ENCODE results near the gene IL10RA.
"Not testable (repeated sequence)": the region's sequence is repeated elsewhere in the genome, so short reads cannot be mapped to it uniquely, and the experiment has no call there.

IL10RA gene

GRCh38 chr11:117962826-117963225 lies 23.4 kb upstream of the IL10RA start:
- FAIRE-seq = no peak

DNA sequence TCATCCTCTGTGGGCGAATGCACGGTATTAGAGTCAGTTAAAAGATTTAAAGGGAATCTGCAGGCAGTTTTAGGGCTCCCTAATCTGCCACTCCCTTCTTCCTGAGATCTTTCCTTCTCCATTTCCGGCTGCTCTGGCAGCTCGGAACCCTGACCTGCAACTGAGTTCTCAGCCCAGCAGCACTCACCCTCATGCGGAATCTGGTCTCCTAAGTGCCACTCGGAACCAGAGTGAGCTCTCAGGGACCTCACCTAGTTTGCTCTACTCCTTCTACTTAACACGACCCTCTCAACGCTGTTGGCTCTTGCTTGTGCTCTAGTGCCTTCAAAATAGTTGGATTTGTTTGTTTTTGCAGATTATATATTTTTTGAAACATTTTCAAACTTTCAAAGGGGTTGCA lies 19.3 kb upstream of the IL10RA start:
- FAIRE-seq = no peak

GRCh38 chr11:117969160-117969991 lies 16.8 kb upstream of the IL10RA start:
- FAIRE-seq = no peak

DNA sequence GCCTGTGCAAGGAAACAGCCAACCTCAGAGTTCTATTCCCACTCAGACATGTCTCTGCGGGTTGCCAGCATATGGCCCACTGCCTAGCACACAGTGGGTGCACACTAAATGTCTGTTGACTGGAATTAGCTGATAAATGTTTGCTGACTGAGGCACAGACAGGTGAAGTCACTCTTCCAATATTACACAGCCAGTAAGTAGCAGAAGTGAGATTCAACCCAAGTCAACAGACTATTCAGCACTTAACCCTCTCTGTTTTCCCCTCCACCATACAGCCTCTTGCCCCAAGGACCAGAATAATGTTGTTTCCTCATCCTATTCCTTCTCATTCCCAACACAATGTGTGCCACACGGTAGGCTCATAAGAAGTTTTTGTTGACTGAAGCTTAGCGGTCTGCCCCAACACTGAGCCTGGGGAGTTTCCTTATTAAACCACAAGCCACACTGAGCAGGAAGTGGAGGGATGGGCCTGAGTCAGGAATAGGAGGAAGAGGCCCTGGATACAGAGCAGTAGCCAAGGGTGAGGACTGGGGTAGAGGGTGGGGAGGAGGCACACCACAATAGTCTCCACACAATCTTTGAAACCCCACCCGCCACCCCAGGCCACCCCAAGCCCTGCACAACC lies 15.7 kb upstream of the IL10RA start:
- no peak for FAIRE-seq

DNA sequence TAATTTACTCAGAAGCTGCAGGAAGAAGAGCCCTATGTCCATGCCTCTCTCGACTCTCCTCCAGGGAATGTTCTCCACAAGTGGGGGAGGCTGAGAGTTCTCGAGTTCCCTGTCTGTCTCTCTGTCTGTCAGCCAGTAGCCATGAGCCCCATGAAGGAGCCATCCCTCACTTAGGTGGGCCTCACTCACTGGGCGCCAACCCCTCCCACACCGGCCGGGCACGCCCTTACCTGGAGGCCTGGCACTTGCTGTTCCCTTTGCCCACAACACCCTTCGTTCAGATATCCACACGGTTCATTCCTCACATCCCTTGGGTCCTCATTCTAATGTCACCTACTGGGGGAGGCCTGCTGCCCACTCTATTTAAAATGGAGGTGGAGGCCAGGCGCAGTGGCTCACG lies 14.2 kb upstream of the IL10RA start:
- no peak for FAIRE-seq

- FAIRE-seq = no peak
Measured at GRCh38 chr11:117972629-117973502, 13.3 kb upstream of the IL10RA start.

- FAIRE-seq = no peak
Measured at GRCh38 chr11:117973503-117973860, 12.7 kb upstream of the IL10RA start.

DNA sequence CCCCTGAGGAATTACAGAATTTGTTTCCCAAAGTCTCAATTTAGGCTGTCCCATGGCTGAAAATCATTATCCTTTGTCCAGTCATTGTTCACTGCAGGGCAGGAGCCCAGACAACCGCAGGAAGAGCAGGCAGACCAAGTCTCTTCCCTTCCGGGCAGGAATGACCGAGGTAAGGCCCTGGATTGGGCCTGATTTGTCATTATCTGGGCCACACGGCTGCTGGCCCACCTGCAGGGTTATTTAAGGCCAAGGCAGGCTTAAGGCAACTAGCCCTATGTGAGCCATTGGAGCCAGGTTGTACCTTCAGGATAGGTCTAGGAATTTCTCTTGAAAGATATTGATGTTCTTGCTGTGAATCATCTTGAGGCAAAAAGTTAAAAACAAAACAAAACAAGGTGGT lies 9.7 kb upstream of the IL10RA start:
- no peak for FAIRE-seq

DNA sequence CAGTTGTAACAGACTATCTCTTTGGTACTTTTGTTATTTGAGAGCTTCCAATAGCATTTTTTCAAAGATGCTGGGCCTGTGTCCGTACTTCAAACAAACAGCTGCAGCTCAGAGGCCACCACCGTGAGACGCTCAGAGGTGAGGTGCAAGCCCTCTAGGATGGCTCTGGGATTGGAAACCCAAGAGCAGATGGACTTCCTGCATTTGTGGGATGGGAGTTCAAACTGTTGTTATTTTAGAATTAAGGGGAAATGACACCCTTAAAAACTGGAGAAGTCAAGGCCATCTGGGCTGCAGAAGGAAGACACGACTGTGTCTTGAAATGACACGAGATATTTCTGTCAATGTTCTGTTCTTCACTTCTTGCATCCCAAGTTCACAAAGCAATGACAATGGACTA lies 9.2 kb upstream of the IL10RA start:
- FAIRE-seq = no peak

DNA sequence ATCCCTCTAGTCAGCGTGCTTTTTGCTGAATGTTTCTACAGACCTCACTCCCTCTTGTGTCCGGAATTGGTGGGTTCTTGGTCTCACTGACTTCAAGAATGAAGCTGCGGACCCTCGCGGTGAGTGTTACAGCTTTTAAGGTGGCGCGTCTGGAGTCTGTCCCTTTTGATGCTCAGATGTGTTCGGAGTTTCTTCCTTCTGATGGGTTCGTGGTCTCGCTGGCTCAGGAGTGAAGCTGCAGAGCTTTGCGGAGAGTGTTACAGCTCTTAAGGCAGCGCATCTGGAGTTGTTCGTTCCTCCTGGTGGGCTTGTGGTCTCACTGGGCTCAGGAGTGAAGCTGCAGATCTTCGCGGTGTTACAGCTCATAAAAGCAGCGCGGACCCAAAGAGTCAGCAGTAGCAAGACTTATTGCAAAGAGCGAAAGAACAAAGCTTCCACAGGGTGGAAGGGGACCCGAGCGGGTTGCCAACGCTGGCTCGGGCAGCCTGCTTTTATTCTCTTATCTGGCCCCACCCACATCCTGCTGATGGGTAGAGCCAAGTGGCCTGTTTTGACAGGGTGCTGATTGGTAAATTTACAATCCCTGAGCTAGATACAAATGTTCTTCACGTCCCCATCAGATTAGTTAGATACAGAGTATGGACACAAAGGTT lies 8.5 kb upstream of the IL10RA start:
- FAIRE-seq = not testable (repeated sequence)

DNA sequence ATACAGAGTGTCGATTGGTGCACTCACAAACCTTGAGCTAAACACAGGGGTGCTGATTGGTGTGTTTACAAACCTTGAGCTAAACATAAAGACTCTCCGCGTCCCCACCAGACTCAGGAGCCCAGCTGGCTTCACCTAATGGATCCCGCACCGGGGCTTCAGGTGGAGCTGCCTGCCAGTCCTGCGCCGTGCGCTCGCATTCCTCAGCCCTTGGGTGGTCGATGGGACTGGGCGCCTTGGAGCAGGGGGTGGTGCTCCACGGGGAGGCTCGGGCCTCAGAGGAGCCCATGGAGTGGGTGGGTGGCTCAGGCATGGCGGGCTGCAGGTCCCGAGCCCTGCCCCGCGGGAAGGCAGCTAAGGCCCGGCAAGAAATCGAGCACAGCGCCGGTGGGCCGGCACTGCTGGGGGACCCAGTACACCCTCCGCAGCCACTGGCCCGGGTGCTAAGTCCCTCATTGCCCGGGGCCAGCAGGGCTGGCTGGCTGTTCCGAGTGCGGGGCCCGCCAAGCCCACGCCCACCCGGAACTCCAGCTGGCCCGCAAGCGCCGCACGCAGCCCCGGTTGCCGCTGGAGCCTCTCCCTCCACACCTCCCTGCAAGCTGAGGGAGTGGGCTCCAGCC lies 7.8 kb upstream of the IL10RA start:
- FAIRE-seq = not testable (repeated sequence)

- no peak for FAIRE-seq
Measured at GRCh38 chr11:117978991-117979390, 7.2 kb upstream of the IL10RA start.

- FAIRE-seq = no peak
Measured at GRCh38 chr11:117979481-117980211, 6.5 kb upstream of the IL10RA start.

DNA sequence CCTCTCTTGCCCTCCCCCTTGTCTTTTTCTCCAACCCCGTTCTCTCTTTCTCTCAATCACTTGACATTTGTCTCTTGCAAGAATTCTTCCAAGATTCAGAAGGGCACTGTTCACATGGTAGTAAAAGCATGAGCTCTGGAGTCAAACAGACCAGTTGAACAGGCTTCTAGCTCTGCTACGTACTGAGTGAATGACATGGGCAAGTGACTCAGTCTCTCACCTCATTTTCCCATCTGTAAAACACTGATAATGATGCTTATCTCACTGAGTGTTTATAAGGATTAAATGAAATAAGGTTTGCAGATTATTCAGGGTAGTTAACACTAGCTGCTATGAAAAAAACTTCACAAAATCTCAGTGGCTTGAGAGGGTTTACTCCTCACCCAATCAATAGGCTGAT lies 5.9 kb upstream of the IL10RA start:
- FAIRE-seq = no peak

GRCh38 chr11:117980720-117981119 lies 5.5 kb upstream of the IL10RA start:
- FAIRE-seq = no peak

DNA sequence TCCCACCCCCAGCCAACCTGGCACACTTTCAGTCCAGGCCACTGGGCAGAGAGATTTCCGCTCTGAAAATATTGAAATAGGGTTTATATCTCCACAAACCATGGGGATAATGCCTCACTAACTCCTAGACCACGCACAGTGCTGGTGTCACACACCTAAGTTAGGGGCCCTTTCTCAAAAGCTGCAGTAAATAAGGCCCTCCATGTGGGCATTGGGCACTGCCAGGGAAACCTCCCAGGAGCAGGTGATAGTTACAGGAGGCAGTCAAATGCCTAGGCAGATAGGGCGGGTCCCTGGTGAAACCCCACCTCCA lies 3.1 kb upstream of the IL10RA start:
- FAIRE-seq = no peak

GRCh38 chr11:117984476-117984875 lies 1.7 kb upstream of the IL10RA start:
- no peak for FAIRE-seq

DNA sequence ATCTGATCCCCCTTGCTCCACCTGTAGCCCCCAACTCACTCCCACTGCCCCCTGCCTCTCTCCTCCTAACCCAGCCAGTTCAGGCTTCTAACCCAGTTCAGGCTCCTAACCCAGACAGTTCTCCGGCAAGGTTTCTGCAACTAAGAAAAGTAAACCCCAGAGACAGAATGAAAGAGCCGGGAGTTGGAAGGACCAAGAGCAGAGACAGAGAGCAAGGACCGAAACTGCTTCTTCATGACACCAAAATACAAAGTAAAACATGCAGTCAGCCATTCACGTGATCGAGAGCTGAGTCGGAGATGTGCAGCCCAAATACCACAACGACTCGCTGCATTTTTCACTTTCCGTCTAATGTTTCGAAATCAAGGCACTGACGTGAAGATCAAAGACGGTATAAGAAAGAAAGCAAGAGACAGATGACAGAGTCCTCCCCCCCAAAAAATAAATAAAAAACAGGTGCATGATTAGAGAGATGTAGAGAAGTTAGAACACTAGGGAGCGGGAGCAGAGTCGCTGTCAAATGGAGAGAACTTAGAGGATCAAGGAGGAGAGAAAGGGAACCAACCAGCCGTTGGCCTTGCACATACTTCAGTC lies 884 bp downstream of the IL10RA start:
- no peak for FAIRE-seq

DNA sequence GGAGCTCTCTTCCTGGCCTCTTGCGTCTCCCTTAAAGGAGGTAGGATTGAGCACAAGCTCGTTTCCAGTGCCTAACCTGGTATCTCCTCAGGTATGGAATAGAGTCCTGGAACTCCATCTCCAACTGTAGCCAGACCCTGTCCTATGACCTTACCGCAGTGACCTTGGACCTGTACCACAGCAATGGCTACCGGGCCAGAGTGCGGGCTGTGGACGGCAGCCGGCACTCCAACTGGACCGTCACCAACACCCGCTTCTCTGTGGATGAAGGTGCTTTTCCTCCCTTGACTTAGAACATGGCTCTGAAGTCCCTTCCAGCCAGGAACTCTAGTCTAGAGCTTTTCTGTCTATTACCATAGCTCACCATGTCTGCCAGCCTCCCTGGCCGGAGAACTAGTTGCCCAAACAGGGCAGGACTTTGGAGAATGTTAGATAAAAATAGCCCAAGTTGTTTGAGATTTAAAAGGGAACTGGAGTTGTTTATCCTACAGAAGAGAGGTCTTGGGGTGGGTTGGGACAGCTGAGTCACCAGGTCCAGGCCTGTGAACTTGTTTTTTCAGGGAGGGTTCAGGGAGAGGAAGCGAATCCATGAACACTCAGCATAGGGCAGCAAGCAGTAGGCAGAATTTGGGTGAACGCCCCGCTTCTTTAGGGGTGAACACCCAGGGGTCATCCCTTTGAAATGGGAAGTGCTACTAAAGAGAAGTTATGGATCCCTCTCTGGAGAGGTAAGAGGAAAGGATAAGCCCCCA lies 3.3 kb downstream of the IL10RA start:
- no peak for FAIRE-seq

- no peak for FAIRE-seq
Measured at GRCh38 chr11:117992136-117992535, 5.9 kb downstream of the IL10RA start.

DNA sequence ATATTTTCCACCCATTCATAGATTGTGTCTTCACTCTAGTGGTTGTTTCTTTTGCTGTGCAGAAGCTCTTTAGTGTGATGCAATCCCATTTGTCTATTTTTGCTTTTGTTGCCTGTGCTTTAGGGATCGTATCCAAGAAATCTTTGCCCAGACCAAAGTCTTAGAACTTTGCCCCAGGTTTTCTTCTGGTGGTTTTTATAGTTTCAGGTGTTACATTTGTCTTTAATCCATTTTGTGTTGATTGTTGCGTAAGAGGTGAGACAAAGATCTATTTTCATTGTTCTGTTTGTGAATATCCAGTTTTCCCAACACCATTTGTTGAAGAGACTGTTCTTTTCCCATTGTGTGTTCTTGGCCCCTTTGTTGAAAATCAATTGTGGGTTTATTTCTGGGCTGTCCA lies 6.4 kb downstream of the IL10RA start:
- FAIRE-seq = no peak

Data from A204.1 (cell line).